Naive thymus-derived CD8-positive, alpha-beta T cell (primary cell): Measurements from ENCODE around the gene CROCC. TPM values are rescaled to one million over a fixed set of nuclear protein-coding genes. Genes with fewer than 3 reads are reported as not detected.
A peak's percentile ranks its signal among the peaks of the same experiment; 100 is the strongest.
"Not testable (repeated sequence)": the region's sequence is repeated elsewhere in the genome, so short reads cannot be mapped to it uniquely, and the experiment has no call there.

ENCODE experiments used
- ATAC-seq, 2 donors: fragments of 150-1000 bp; cut with Tn5 transposase in 1 of 2; sonication (Bioruptor Pico), chemical (Tn5 transposase) in 1 of 2; 1 replicate in 1 of 2; 2 replicates in 1 of 2; pipeline ENCODE4 v1.10.0; 2021; ENCODE audit warnings: mild to moderate bottlenecking in 2 of 2, moderate library complexity in 2 of 2
- POLR2A ChIA-PET: fragments of 350-600 bp; sonication (Branson Sonifier 250); formaldehyde crosslinking; loops from one replicate; lab custom pipeline; 2021; ENCODE audit warnings: antibody characterized with exemption; lab: Charles Lee
- DNase-seq, 10 donors: peaks; one replicate each; pipeline versions ENCODE4 v3.0.0 to v3.0.0-alpha.2; 2020 to 2022
- H3K27ac Mint-ChIP-seq, 10 donors: one replicate each; pipeline ENCODE4 v1.8.0; 2020 to 2022; ENCODE audit warnings: mild to moderate bottlenecking in 10 of 10, mixed read lengths in 10 of 10, moderate library complexity in 4 of 10, inconsistent platforms in 1 of 10
- H3K27me3 Mint-ChIP-seq, 5 donors: one replicate each; pipeline ENCODE4 v1.8.0; 2021 to 2022; ENCODE audit warnings: mixed read lengths in 5 of 5
- H3K36me3 Mint-ChIP-seq, 3 donors: one replicate each; pipeline ENCODE4 v1.8.0; 2020 to 2022; ENCODE audit warnings: mixed read lengths in 3 of 3, mild to moderate bottlenecking in 2 of 3, inconsistent platforms in 1 of 3
- H3K4me1 Mint-ChIP-seq, 4 donors: one replicate each; pipeline ENCODE4 v1.8.0; 2021 to 2022; ENCODE audit warnings: mixed read lengths in 4 of 4
- H3K4me3 Mint-ChIP-seq, 10 donors: one replicate each; pipeline ENCODE4 v1.8.0; 2020 to 2022; ENCODE audit warnings: mild to moderate bottlenecking in 10 of 10, mixed read lengths in 10 of 10, moderate library complexity in 6 of 10, inconsistent platforms in 1 of 10
- H3K9me3 Mint-ChIP-seq, 9 donors: one replicate each; pipeline ENCODE4 v1.8.0; 2020 to 2022; ENCODE audit warnings: mixed read lengths in 9 of 9, mild to moderate bottlenecking in 3 of 9, inconsistent platforms in 1 of 9, moderate library complexity in 1 of 9
- polyA plus RNA-seq, 3 donors: library from polyadenylated mRNA; unstranded; fragments of 300-500 nt; fragmentation: Illumina TruSeq; gene quantifications; one replicate each; pipeline ENCODE4 v1.2.3, GENCODE V29; 2021
- total RNA-seq, 8 experiments: library from RNA in 2 of 8; stranded (reverse) in 2 of 8; gene quantifications; one replicate each; pipeline ENCODE4 v1.2.3 and lab custom pipeline; 2021 to 2026

The CROCC gene
- total and polyA plus RNA-seq, 5 experiments from 2014 or later: 1.2 to 124 (median 5.4) TPM

- no peaks in the 10 kb centered on the region for H3K9me3 Mint-ChIP-seq
- peaks cover 0 to 14% (median 7%) of the 10 kb centered on the region in 4 donors for H3K4me1 Mint-ChIP-seq
- ATAC-seq: no peak
- no peak overlapping the region for H3K27ac Mint-ChIP-seq
- POLR2A ChIA-PET: interaction anchor here (1.5 kb wide), 1 partner anchor 52 kb away, joined by 3 read pairs; no protein-coding TSS in a partner anchor
- no peak for DNase-seq
- peaks cover 0 to 8% (median 0%) of the 10 kb centered on the region in 3 donors for H3K36me3 Mint-ChIP-seq
- no peak overlapping the region for H3K4me3 Mint-ChIP-seq
- no peaks in the 10 kb centered on the region for H3K27me3 Mint-ChIP-seq
These were observed 35.0 kb downstream of the CROCC start for GRCh38 chr1:16956775-16957174.

- POLR2A ChIA-PET: interaction anchor here (1.5 kb wide), 1 partner anchor 53 kb away, joined by 3 read pairs; no protein-coding TSS in a partner anchor
- Mint-ChIP-seq H3K4me3 (no peak overlapping the region), H3K27ac (no peak overlapping the region), H3K36me3 (peaks cover 0 to 8% (median 0%) of the 10 kb centered on the region in 3 donors), H3K9me3 (no peaks in the 10 kb centered on the region), H3K27me3 (no peaks in the 10 kb centered on the region), H3K4me1 (peaks cover 0 to 14% (median 6%) of the 10 kb centered on the region in 4 donors)
- ATAC-seq (no peak), DNase-seq (no peak)
These were observed 36.0 kb downstream of the CROCC start for GRCh38 chr1:16957731-16958130.

DNA sequence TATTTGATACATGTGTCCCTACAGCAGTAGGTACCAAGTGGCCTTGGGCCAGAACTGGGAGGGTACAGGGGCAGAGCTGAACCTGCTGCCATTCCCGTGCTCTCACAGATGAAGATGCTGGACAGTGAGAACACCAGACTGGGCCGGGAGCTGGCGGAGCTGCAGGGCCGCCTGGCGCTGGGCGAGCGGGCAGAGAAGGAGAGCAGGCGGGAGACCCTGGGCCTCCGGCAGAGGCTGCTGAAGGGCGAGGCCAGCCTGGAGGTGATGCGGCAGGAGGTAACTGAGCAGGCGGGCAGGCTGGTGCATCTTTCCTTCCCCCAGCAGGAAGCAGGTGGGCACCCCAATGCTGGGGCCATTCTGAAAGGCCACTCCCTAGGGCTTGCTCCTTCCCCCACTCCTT, 36.7 kb downstream of the CROCC start:
- POLR2A ChIA-PET: interaction anchor here (0.6 kb wide), 1 partner anchor 55 kb away, joined by 3 read pairs; no protein-coding TSS in a partner anchor
- no peak overlapping the region for H3K4me3 Mint-ChIP-seq
- ATAC-seq: no peak
- peaks cover 0 to 13% (median 0%) of the 10 kb centered on the region in 3 donors for H3K36me3 Mint-ChIP-seq
- H3K27ac Mint-ChIP-seq: no peak overlapping the region
- H3K4me1 Mint-ChIP-seq: peaks cover 0 to 14% (median 6%) of the 10 kb centered on the region in 4 donors
- no peak for DNase-seq
- no peaks in the 10 kb centered on the region for H3K27me3 Mint-ChIP-seq
- no peaks in the 10 kb centered on the region for H3K9me3 Mint-ChIP-seq

DNA sequence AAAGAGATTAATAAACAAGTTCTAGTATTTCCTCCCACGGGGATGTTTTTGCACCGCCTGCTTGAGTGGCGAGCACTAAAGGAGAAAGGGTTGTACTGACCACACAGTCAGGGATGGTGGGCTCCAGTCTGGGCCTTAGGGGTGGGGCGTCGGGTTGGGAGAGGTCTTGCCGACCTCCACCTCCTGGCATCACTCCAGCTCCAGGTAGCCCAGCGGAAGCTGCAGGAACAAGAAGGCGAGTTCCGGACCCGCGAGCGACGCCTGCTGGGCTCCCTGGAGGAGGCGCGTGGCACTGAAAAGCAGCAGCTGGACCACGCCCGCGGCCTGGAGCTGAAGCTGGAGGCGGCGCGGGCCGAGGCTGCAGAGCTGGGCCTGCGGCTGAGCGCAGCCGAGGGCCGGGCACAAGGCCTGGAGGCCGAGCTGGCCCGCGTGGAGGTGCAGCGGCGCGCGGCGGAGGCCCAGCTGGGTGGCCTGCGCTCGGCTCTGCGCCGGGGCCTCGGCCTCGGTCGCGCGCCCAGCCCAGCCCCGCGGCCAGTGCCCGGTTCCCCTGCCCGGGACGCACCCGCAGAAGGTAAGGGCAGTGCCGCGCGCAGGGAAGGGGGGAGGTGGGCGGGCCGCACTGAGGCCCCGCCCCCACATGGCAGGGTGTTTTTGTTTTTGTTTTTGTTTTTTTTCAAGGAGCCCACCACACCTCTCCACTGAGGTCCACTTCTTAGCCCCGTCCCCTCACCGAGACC, 39.0 kb downstream of the CROCC start:
- Mint-ChIP-seq H3K27me3 (no peaks in the 10 kb centered on the region), H3K4me3 (peak overlapping the region; percentile 68 to 85 (median 77)), H3K36me3 (peaks cover 0 to 22% (median 4%) of the 10 kb centered on the region in 3 donors), H3K9me3 (peaks cover 0 to 1% (median 0%) of the 10 kb centered on the region in 9 donors), H3K27ac (peak overlapping the region in 8 of 10 donors; percentile 28 to 84 (median 75)), H3K4me1 (peaks cover 0 to 14% (median 6%) of the 10 kb centered on the region in 4 donors)
- DNase-seq (peak; percentile 53 to 83 (median 63)), ATAC-seq (peak; percentile 84 to 95)
- POLR2A ChIA-PET: interaction anchor here (0.5 to 1.6 kb wide), 5 partner anchors 9 to 61 kb away, joined by 3 to 6 read pairs (median 4); no protein-coding TSS in a partner anchor

DNA sequence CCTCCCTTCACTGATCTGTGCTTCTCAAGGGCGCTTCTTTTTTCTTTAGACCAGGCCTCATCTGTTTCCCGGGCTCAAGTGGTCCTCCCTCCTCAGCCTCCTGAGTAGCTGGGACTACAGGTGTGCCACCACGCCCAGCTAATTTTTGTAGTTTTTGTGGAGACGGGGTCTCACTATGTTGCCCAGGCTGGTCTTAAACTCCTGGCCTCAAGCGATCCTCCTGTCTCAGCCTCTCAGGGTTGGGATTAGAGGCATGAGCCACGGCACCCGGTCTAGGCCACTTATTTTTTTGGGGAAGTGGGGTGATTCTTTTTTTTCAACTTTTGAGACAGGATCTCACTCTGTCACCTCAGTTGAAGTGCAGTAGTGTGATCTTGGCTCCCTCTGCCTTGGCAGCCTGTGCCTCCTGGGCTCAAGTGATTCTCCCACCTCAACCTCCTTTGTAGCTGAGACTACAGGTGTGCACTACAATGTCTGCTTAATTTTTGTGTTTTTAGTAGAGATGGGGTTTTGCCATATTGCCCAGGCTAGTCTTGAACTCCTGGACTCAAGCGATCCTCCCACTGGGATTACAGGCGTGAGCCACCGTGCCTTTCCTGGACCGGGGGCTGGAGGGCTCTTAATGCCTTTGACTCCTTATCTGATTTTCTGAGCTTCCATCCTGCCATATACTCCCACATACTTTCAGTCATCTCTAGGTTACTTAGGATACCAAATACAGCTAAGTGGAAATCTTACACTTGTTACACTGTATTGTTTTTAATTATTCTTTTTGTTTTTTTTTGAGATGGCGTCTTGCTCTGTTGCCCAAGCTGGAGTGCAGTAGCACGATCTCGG, 39.8 kb downstream of the CROCC start:
- peaks cover 0 to 26% (median 6%) of the 10 kb centered on the region in 3 donors for H3K36me3 Mint-ChIP-seq
- H3K4me3 Mint-ChIP-seq: peak overlapping the region; percentile 52 to 81 (median 71)
- H3K27me3 Mint-ChIP-seq: no peaks in the 10 kb centered on the region
- POLR2A ChIA-PET: interaction anchor here (0.5 to 1.6 kb wide), 5 partner anchors 10 to 62 kb away, joined by 3 to 6 read pairs (median 4); no protein-coding TSS in a partner anchor
- peaks cover 0 to 14% (median 6%) of the 10 kb centered on the region in 4 donors for H3K4me1 Mint-ChIP-seq
- DNase-seq (no peak), ATAC-seq (no peak)
- peak overlapping the region in 5 of 10 donors; percentile 44 to 74 (median 70) for H3K27ac Mint-ChIP-seq
- peaks cover 0 to 1% (median 0%) of the 10 kb centered on the region in 9 donors for H3K9me3 Mint-ChIP-seq

GRCh38 chr1:16964169-16964568, 42.4 kb downstream of the CROCC start:
- Mint-ChIP-seq H3K27ac (peak overlapping the region in 2 of 10 donors; percentile 34 to 43), H3K4me1 (peaks cover 0 to 14% (median 6%) of the 10 kb centered on the region in 4 donors), H3K36me3 (peaks cover 0 to 28% (median 6%) of the 10 kb centered on the region in 3 donors), H3K4me3 (peak overlapping the region in 1 of 10 donors; percentile 39)
- POLR2A ChIA-PET: interaction anchor here (0.7 kb wide), 2 partner anchors 12 to 21 kb away, joined by 3 to 8 read pairs; no protein-coding TSS in a partner anchor
- not testable (repeated sequence) for DNase-seq, ATAC-seq, H3K27me3 Mint-ChIP-seq, H3K9me3 Mint-ChIP-seq

DNA sequence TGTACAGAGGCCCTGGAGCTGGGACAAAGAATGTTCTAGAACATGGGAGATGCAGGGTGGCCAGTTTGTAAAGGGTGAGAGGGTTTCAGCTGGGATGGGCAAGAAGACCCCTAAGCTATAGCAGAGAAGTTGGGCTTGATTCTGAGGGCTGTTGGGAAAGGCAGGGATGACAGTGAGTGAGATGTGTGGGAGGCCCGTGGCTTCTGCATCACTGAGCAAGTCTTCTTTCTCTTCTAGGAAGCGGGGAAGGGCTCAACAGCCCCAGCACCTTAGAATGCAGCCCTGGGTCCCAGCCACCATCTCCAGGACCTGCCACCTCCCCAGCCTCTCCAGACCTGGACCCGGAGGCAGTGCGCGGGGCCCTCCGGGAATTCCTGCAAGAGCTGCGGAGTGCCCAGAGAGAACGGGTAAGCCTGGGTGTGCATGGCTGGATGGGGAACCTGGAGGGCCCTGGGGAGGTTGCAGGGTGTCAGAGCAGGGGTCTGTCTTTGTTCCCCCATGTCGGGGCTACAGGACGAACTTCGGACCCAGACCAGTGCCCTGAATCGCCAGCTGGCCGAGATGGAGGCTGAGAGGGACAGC, 43.8 kb downstream of the CROCC start:
- Mint-ChIP-seq H3K36me3 (peaks cover 0 to 28% (median 6%) of the 10 kb centered on the region in 3 donors), H3K27ac (peak overlapping the region in 4 of 10 donors; percentile 43 to 84 (median 78)), H3K4me1 (peaks cover 0 to 9% (median 2%) of the 10 kb centered on the region in 4 donors), H3K9me3 (peaks cover 0 to 1% (median 0%) of the 10 kb centered on the region in 9 donors), H3K27me3 (no peaks in the 10 kb centered on the region), H3K4me3 (no peak overlapping the region)
- no peak for ATAC-seq
- DNase-seq: no peak
- POLR2A ChIA-PET: no interaction called here

DNA sequence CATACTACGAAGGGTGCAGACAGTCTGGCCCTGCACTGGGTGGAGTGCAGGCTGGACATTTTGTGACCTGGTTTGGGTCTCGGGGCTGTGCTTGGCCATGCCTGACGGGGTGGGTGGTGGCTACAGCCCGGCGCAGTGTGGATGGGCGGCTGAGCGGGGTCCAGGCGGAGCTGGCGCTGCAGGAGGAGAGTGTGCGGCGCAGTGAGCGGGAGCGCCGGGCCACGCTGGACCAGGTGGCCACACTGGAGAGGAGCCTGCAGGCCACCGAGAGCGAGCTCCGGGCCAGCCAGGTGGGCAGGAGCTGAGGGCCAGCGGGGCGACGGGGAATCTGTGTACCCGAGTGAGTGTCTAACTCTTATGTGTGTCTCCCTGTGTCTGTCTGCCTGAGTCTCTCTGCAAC, 44.6 kb downstream of the CROCC start:
- Mint-ChIP-seq H3K4me1 (peaks cover 0 to 6% (median 1%) of the 10 kb centered on the region in 4 donors), H3K27me3 (no peaks in the 10 kb centered on the region), H3K27ac (no peak overlapping the region), H3K36me3 (peaks cover 0 to 28% (median 6%) of the 10 kb centered on the region in 3 donors), H3K9me3 (peaks cover 0 to 1% (median 0%) of the 10 kb centered on the region in 9 donors), H3K4me3 (no peak overlapping the region)
- POLR2A ChIA-PET: no interaction called here
- ATAC-seq: no peak
- DNase-seq: no peak

GRCh38 chr1:16967095-16967575, 45.4 kb downstream of the CROCC start:
- ATAC-seq (no peak), DNase-seq (no peak)
- Mint-ChIP-seq H3K9me3 (peaks cover 0 to 1% (median 0%) of the 10 kb centered on the region in 9 donors), H3K27me3 (no peaks in the 10 kb centered on the region), H3K4me3 (no peak overlapping the region), H3K36me3 (peaks cover 0 to 28% (median 6%) of the 10 kb centered on the region in 3 donors), H3K27ac (no peak overlapping the region), H3K4me1 (peaks cover 0 to 1% (median 0%) of the 10 kb centered on the region in 4 donors)
- POLR2A ChIA-PET: no interaction called here

DNA sequence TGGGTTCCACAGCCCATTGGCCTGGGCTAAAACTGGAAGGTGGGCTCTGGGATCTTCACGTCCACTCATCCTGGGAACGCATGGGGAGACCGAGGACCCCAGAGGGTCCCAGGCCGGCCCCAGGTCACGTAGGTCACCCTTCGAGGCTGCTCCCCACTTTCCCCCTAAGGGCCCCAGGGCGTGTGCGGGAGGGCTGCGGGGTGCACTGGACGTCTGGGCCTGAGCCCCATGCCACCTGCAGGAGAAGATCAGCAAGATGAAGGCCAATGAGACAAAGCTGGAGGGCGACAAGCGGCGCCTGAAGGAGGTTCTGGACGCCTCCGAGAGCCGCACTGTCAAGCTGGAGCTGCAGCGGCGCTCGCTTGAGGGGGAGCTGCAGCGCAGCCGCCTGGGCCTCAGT, 46.2 kb downstream of the CROCC start:
- Mint-ChIP-seq H3K4me3 (no peak overlapping the region), H3K36me3 (peaks cover 0 to 27% (median 6%) of the 10 kb centered on the region in 3 donors), H3K4me1 (peaks cover 0 to 1% (median 0%) of the 10 kb centered on the region in 4 donors), H3K9me3 (peaks cover 0 to 1% (median 0%) of the 10 kb centered on the region in 9 donors), H3K27ac (no peak overlapping the region), H3K27me3 (no peaks in the 10 kb centered on the region)
- DNase-seq (no peak), ATAC-seq (no peak)
- POLR2A ChIA-PET: no interaction called here

GRCh38 chr1:16968372-16968771, 46.6 kb downstream of the CROCC start:
- DNase-seq: no peak
- H3K36me3 Mint-ChIP-seq: peaks cover 0 to 23% (median 6%) of the 10 kb centered on the region in 3 donors
- H3K27ac Mint-ChIP-seq: no peak overlapping the region
- POLR2A ChIA-PET: no interaction called here
- H3K9me3 Mint-ChIP-seq: peaks cover 0 to 1% (median 0%) of the 10 kb centered on the region in 9 donors
- H3K4me3 Mint-ChIP-seq: no peak overlapping the region
- ATAC-seq: no peak
- no peaks in the 10 kb centered on the region for H3K27me3 Mint-ChIP-seq
- H3K4me1 Mint-ChIP-seq: peaks cover 0 to 1% (median 0%) of the 10 kb centered on the region in 4 donors
